Measurements from ENCODE around the gene FOSL1. TPM values are rescaled to one million over a fixed set of nuclear protein-coding genes. Genes with fewer than 3 reads are reported as not detected.

Gene FOSL1
- total RNA-seq, 1 experiment from 2014 or later = 20.5 TPM

- TF ChIP-seq AR (CRISPR knock-in tag; IDR thresholded peaks at IDR 0.05) (no peak), GABPB1 (CRISPR knock-in tag; IDR thresholded peaks at IDR 0.05) (peak; percentile 51), CREB1 (CRISPR knock-in tag; IDR thresholded peaks at IDR 0.05) (0 out of 2 replicates have a peak, but pooled peaks have one; percentile 42), ELF4 (CRISPR knock-in tag; IDR thresholded peaks at IDR 0.05; ENCODE audit: low read depth) (no peak), E2F5 (CRISPR knock-in tag; IDR thresholded peaks at IDR 0.05) (no peak), SMAD3 (CRISPR knock-in tag; IDR thresholded peaks at IDR 0.05; ENCODE audit: borderline replicate concordance) (no peak), NFATC4 (CRISPR knock-in tag; IDR thresholded peaks at IDR 0.05) (no peak), NFE2L1 (CRISPR knock-in tag; IDR thresholded peaks at IDR 0.05) (no peak), ZSCAN18 (CRISPR knock-in tag; IDR thresholded peaks at IDR 0.05) (no peak), FOXP1 (CRISPR knock-in tag; IDR thresholded peaks at IDR 0.05; ENCODE audit: borderline replicate concordance) (no peak), MYBL2 (CRISPR knock-in tag; IDR thresholded peaks at IDR 0.05) (no peak), ZBTB21 (CRISPR knock-in tag; IDR thresholded peaks at IDR 0.05; ENCODE audit: borderline replicate concordance) (no peak), IRF1 (CRISPR knock-in tag; IDR thresholded peaks at IDR 0.05) (no peak), OVOL2 (CRISPR knock-in tag; IDR thresholded peaks at IDR 0.05; ENCODE audit: borderline replicate concordance) (no peak), ARID4B (CRISPR knock-in tag; IDR thresholded peaks at IDR 0.05; ENCODE audit: borderline replicate concordance) (0 out of 2 replicates have a peak, but pooled peaks have one; percentile 48), NFYB (CRISPR knock-in tag; conservative IDR thresholded peaks at IDR 0.05; ENCODE audit: low read depth) (no peak; the same call in 1 of the 2 replicates), SOX15 (CRISPR knock-in tag; IDR thresholded peaks at IDR 0.05) (no peak), PRRX2 (CRISPR knock-in tag; IDR thresholded peaks at IDR 0.05) (no peak)
Measured at GRCh38 chr11:65900125-65900898, at the start of gene FOSL1 (continued).
